Colon (tissue), 2 donors: ENCODE results near the gene PRLR.

Source experiments
- FAIRE-seq: peaks from 2 replicates; lab custom pipeline; 2012; peaks lifted over from hg19 to GRCh38; lab: Jason Lieb, UNC
- donor health status: control.
- donor health status: control.

Gene PRLR

DNA sequence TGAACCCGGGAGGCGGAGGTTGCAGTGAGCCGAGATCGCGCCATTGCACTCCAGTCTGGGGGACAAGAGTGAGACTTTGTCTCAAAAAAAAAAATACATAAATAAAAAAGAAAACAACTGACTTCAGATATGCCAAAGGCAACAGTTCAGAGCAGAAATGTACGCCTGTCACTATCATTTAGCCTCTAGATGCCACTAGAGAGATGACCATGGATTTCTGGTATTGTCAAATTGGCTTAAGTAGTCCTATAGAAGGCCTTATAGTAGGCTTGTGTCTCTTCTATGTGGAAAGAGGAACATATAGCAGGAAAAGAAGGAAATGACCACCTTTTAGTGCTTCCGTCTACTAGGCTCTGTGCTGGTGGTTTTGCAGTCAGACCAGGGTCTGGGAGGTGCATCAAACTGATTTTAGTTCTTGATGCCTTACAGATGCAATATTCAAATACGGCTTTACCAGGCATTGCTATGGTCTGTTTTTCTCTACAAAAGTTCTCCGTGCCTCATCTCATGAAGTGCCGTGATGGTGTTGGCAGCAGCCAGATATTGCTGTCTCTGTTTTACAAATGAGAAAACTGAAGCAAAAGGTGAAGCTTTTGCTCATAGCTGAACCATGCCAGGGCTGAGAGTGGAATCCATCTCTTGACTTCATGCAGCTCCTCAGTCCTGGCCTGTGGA is 199.7 kb downstream of the PRLR start:
- no peak for FAIRE-seq

DNA sequence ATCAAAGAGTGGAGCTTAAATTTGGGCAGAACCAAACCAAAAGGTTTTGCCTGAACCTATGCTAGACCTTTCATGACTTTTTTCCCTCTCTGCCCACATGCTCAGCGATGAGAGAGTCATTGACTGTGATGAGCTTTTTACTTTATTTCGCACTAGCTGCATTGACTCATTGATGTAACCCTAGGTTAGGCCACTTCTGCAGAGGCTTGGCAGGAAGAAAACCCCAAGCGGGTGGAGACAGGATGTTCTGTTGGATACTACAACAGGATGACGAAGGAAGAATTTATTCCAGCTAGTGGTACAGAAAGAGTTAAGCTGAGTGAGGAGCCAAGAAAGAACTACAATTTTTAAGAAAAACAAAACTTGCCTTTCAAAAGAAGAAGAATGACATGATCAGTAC is 201.0 kb downstream of the PRLR start:
- FAIRE-seq: no peak

DNA sequence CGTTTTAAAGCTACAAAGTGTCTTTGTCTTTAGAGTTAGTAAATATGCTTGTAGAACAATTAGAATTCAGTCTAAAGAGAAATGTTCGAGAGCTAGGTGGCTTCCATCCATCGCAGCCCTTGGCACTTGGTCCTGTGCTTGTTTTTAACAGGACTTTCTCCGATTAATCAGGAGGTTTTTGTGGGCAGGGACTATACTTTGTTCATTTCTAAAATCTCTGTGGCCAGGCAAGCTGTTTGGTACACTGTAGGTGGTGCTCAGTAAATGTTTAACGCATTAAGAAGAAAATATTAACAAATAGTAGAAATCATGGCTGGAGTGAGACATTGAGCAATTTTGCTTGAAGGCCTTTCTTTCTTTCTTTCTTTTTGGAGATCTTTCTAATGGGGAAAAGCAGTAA is 203.3 kb downstream of the PRLR start:
- FAIRE-seq: no peak

DNA sequence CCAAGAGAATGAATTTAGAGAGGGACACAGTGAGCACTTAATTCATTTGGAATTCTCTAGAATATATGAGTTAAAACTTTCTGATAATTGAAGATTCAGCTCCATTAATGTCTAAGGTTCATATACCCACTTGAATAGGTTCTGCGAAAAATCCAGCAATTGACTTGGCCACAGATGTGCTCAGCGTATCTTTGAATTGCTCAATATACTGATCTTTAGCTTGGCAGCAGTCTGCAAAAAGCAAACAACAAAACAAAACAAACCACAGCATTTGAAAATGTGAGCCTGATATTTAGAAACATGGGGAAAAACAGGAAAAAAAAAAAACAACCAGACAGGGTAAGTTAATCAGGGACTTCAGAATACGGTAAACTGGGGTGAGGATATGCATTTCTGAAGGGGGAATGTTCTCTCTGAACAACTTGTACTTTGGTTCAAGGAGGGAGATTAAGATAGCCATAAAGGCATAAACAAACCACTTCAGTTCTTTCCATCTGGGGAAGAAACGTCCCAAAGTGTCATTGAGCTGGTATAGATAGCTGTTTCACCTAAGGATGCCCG is 203.9 kb downstream of the PRLR start:
- FAIRE-seq: no peak

DNA sequence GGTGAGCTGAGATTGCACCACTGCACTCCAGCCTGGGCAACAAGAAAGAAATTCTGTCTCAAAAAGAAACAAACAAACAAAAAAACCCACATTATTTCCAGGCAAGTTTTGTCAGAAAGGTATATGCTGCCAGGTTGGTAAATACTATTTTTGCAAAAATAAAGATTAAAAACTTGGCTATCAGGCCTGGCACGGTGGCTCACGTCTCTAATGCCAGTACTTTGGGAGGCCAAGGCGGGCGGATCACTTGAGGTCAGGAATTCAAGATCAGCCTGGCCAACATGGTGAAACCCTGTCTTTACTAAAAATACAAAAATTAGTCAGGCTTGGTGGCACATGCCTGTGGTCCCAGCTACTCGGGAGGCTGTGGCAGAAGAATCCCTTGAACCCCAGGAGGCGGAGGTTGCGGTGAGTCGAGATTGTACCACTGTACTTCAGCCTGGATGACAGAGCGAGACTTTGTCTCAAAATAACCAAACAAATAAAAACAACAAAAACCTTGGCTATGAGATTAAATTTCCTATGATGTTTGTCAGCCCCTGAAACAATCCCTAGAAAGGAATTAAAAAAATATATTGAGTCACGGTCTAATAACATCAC is 205.3 kb downstream of the PRLR start:
- no peak for FAIRE-seq

DNA sequence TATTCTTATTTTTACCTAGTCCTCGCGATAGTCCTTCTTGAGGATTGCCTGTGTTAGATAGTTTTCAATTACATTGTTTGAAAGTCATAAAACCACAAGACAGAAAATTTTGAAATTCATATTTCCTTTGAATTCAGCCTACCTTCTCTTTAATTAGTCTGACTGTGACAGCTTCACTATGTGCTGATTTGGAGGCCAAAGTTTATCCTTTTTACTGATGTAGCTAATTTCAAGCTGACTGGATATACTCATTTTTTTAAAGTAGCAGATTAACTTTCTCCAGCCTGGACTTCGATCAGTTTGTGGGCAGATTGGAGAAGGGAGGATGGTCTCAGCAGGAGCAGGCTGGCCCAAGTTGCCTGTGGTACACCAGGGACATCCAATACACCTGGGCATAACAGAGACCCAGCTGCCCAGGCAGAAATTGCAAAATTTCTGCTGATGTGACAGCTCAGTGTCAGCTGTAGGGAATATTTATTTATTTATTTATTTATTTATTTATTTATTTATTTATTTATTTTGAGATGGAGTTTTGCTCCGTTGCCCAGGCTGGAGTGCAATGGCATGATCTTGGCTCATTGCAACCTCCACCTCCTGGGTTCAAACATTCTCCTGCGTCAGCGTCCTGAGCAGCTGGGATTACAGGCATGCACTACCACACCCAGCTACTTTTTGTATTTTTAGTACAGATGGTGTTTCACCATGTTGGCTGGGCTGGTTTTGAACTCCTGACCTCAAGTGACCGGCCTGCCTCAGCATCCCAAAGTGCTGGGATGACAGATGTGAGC is 206.7 kb downstream of the PRLR start:
- no peak for FAIRE-seq

DNA sequence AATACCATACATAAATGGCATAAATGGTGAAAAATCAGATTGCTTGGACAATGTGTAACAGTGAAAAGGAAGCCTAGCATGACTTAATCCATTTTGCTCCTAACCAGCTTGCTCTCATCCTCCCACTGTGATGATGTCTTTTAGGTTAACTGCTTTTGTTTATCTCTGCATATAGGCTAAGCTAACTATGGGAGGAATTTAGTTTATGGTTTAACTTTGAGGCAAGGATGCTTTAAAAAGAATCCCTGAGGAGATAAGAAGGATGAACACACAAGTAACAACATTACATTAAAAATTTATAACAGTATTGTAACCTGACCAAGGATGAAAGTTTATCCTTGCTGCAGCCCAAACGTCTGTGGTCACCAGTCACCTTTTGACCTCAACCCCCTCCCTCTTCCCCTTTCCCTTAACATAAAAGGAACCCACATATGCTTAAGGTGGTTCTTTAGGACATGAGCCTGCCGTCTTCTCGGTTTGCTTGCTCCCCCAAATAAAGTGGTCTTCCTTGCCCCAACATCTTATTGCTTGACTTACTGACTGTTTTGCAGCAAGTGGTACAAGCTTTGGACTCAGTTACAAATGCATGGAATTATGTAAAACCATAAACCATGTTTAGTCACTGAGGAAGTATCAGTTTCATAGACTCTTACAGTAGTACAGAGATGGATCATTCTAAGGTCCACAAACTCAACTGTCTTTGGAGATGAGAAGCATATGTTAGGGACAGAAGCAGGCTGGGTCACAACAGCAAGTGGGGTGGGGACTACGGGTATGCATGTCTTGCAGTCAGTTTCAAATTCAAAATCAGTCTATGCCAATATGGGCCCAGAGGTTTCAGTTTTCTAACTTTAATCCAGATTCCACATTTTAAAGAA is 213.9 kb downstream of the PRLR start:
- no peak for FAIRE-seq

DNA sequence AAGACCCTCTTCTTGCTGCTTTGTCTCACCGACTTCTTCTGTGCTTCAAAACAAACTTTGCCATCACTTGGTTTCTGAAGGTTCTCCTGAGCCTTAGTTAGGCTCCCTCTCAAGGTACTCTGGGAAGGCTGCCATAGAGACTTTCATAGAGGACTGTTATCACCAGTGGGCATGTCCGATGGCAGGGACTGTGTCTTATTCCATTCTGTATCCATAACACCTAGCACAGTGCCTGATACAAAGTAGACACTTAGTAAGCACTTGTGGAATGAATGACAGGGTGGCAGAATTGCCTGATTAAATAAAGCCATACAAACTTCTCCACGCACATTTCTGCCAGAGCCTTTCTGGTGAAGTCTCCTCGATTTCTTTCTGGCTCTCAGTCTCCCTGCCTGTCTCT is 215.2 kb downstream of the PRLR start:
- FAIRE-seq: no peak

DNA sequence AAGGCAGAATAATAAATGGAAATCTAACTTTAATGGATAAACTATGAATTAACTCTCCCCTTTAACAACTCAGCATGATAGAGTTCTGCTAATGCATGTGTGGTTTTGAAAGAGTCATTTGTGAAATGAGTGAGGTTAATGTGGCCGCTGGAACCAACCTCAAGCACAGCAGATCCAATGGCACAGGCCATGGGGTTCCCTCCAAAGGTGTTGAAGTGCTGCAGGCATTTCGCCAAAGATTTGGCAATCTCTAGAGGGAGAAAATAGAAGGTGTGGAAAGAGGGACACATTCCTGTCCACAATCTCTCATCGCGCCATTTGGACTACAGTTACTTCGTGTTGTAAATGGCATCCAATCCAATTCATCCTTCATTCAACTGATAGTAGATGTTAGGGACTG is 217.5 kb downstream of the PRLR start:
- FAIRE-seq: no peak

DNA sequence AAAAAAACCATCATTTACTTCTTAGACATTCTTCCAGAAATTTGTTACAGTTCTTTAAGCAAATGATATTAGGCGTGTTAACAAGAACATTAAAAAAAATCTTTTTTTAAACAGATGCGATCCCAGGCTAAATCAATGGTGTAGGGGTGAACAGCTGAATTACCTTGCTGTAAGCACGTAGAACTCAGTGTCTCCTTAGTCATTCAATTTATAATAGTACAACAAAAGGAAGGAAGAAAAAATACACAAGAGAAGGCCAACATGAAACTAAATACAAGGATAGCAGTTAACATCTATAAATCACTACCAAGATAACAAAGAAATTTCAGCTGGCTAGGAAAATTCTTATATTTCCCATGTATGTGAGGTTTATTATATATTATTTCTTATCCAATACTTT is 217.9 kb downstream of the PRLR start:
- no peak for FAIRE-seq

DNA sequence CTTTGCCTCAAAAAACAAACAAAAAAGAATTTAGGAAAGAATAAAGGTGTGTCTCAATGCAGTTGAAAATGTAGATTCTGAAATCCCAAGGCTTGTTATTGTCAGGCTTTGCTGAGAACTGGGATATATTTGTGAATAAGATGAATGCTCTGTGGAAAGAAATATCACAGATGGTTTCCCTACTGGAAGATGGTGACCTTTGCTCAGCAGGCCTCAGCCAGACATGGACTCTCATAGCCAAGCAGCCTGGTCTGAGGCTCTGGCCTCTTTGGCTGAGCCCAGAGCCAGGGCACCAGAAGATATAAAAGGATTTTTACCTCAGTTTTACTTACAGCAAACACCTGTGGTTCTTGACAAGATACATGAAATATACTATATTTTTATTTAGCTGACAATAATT is 219.6 kb downstream of the PRLR start:
- no peak for FAIRE-seq

DNA sequence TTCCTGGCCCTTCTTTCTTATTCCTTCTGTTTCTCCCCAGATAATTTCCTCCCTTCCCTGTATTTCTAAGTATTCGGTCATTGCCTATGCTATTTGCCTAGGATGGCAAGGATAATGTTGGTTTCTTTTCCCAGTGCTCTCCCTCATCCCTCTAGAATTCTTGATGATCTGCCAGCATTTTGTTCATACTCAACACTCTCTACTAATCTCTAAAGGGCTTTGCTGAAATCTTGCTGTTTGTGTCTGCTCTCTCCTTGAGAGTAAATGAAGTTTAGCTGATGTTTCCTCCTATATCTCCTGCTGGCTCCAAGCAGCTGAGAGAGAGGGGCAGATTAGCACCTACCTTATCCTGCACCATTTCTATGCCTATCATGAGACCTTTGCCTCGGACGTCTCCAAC is 220.6 kb downstream of the PRLR start:
- no peak for FAIRE-seq

DNA sequence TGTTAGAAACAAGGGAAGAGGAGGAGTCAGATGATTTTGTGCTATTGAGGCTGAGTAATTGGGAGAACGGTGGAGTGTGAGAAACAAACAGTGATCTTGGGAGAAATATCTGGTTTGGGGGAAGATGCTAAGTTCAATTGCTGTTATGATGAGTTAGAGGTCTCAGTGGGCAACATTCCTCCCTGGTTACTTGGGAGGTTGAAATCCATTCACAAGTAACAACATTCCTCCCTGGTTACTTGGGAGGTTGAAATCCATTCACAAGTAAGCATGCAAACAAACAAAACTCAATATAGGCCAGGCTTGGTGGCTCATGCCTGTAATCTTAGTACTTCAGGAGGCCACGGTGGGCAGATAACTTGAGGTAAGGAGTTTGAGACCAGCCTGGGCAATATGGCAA is 221.3 kb downstream of the PRLR start:
- no peak for FAIRE-seq

DNA sequence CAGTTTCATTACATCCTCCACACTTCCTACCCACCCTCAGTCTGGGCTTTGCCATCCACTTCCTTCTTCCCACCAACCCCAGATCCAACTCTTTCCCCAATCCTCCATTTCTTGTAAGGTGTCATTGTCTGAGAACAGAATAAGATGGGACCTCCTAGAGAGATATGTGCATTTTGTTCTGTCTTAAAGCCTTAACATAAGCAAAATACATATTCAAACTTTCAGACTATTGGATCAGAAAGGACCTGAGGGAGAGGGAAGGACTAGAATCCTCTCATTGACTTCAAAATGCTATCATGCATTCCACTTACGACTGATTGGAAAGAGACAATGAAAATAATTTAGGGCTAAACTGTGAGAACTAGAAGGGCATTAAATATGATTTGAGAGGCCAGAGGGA is 225.5 kb downstream of the PRLR start:
- no peak for FAIRE-seq

DNA sequence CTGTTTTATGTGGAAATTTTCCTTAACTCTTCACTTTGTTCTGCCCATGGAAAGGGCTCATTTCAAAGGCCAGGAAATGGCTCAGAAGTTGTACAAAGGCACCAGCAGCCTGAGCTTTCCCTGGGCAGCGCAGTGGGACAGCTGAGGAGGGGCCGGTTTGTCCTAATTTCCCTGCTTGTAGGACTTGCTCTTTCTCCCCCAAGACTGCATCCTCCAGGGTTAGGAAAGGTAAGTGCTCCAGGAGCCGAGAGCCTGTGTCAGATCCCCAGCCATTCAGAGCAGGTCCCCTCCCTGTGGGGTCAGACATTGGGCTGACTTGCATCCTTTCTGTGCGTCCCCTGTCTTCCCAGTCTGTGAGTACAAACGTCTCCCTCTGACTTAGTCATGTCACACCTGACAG is 226.1 kb downstream of the PRLR start:
- FAIRE-seq: no peak

DNA sequence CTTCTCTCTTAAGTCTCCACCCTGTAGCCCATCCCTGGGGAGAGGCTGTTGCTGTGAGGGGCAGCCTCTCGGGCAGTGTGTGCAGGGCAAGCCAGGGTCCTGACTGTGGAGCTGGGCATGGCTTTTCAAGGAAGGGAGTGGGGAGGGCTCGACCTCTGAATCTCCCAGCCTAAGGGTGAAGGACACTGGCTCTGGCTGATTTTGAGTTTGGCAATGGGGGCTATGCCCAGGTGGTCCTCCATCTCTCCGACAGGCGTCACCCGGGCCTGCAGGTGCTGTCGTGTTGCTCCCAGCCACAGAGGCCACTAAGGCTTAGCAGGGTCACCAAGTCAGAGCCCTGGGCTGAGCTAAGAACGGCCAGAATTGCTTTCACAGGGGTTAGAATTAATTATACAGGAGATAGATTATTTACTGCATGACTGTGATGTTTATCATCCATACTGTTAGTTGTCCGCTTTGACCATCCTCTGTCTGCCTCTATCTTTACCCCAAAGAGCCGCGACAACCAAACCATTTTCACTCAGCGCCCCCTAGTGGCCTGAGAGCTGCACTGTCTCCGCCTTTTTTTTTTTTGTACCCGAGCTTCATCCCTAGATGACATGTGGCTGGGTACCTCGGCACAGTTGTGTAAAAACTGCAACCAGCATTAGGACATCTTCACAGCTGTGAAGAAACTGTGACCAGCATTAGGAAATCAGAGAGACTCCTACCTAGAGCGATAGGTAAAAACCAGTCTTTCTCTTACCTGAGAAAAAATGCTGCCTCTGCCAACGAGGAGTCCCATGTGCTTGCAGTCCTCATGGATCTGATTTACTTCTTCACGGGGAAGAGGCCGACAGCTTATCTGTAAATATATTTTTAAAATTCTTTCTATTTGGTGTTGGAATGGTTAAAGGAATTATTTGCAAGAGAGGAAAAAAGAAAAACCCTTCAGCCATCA is 227.0 kb downstream of the PRLR start:
- FAIRE-seq: no peak

DNA sequence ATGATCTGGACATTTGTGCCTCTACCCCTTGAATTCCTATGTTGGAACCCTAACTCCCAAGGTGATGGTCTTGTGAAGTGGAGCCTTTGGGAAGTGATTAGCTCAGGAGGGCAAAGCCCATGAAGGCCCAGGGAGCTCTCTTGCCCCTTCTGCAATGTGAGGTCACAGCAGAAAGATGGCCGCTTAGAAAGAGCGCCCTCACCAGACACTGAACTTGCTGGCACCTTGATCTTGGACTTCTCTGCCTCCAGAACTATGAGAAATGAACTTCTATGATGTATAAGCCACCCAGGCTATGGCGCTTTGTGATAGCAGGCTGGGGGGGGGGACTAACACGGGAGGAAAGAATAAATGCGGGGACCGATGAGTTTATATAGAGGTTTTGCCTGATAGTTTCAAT is 227.8 kb downstream of the PRLR start:
- no peak for FAIRE-seq

DNA sequence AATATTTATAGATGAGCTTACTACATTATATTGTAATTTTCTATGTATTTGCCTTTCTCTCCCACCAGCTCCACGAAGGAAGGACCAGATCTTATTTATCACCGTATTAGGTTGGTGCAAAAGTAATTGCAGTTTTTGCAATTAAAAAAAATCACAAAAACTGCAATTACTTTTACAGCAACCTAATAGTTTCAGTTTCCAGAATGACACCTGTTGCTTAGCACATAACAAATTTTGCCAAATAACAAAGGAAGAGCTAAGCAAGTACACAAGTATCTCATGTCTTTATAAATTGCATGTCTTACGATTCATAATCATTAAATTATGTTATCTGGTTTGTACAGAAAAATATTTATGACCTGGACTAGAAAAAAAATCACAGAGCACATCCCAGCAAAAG is 228.4 kb downstream of the PRLR start:
- no peak for FAIRE-seq
